ENCODE data around the gene KRT38. TPM values are rescaled to one million over a fixed set of nuclear protein-coding genes. Genes with fewer than 3 reads are reported as not detected.

KRT38 gene
- total and polyA plus RNA-seq, 2 of the 8 experiments (the other 6 are each of a cell fraction or from before 2014, with no cell fraction given): not detected

DNA sequence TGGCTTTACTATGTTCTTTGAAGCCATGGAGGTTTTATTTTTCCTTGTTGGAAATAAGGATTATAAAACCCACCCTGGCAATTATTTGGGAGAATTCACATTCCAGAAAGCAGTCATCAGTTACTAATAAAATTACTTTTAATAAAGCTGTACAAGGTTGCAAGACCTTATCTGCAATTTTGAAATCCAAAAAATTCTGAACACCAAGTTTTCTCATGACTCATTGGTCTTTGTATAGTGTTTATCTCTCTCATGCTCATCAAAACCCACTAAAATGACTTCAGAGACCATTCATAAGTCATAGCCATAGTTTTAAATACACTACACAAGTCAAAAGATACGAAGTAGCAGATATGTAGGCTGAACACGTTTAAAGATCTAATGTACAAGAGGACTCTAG is 6.0 kb upstream of the KRT38 start (continued):
- no peak for TF ChIP-seq RBBP5 (IDR thresholded peaks at IDR 0.05; ENCODE audit: borderline replicate concordance, low read depth, low read length)

All from H1 (cell line).